RWPE1 (cell line): ENCODE data around the gene KIF16B.

Experiments
- CTCF ChIA-PET: fragments of 350-600 bp; sonication (Branson Sonifier 250); formaldehyde crosslinking; extraction: SDS; loops from one replicate; lab custom pipeline; 2021; lab: Yijun Ruan, JAX
- POLR2A ChIA-PET: fragments of 400-600 bp; formaldehyde crosslinking; extraction: SDS; loops from one replicate; lab custom pipeline; 2020; ENCODE audit warnings: antibody characterized with exemption; ENCODE audit not compliant: low non-redundant PET; lab: Yijun Ruan, JAX
- DNase-seq: peaks from one replicate; pipeline ENCODE4 v3.0.0; 2012; ENCODE audit warnings: low spot score
- H3K27ac ChIP-seq: fragments of 450-650 bp; 2 replicates; pipeline ENCODE4 v1.5.1; 2017
- CTCF ChIP-seq: fragments of 450-650 bp; conservative IDR thresholded peaks from 2 replicates; pipeline ENCODE4 v1.5.1; 2017; ENCODE audit warnings: low read depth, mild to moderate bottlenecking

The KIF16B gene

DNA sequence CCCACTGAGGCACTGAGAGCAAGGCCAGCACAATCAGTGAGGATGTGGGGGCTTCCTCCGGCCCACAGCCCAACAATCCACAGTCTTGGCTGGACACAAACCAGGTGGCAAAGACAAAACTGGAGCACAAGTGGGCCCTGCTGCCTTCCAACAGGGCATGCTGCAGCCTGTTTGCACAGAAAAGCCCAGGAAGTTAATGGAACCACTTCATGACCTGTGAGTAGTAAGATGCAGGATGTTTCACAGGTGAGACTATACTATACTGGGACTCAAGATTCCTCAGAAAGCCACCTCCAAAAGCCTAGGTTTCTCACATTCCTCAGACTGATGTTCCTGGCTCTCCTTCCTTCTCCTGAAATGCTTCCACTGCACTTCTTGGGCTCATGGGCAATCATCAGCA, 235.5 kb downstream of the KIF16B start:
- CTCF ChIA-PET, result interaction anchor here (0.7 kb wide), 2 partner anchors 138 to 1967 kb away, joined by 3 read pairs; no protein-coding TSS in a partner anchor
- POLR2A ChIA-PET, result no interaction called here
- H3K27ac ChIP-seq, result no peak overlapping the region
- no peak for TF ChIP-seq CTCF
- DNase-seq, result no peak

DNA sequence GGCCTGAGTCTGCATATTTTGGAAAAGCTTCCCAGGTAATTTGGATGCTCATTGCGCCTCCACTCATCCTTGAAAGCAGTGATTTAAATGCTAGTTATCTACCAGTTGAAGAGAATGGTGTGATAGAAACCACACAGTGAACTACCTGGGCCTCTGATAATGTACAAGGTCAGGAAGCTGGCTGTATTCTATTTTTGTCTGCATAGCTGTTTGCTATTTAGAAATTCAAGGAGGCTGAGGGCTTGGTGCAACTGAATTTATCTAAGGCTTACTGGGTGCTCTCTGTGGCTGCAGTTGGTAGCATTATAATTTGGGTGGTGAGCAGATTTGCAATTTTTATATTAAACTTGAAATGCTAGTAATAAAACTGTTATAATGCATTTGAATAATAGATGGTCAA, 245.6 kb downstream of the KIF16B start:
- ChIA-PET CTCF (no interaction called here), POLR2A (no interaction called here)
- DNase-seq, result no peak
- no peak overlapping the region for H3K27ac ChIP-seq
- no peak for TF ChIP-seq CTCF

DNA sequence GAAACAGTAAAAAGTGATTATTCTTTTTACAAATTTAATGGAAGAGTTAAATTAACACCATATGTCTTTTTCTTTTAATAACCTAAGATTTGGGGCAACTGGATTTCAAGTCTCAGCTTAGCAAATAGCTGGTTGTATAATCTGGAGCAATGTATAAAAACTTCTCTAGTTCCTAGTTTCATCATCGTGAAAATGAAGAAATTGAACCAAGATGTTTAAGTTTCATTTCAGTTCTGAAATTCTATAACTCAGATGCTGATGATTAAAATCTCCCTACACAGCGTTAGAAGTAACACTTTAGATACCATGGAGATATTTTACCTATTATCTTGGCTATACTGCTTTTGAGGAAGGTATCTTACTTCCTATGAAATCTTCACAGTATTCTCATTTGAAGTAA, 252.0 kb downstream of the KIF16B start:
- ChIA-PET POLR2A (no interaction called here), CTCF (interaction anchor here (0.6 to 0.9 kb wide), 2 partner anchors 15 to 150 kb away, joined by 3 read pairs; no protein-coding TSS in a partner anchor)
- no peak for TF ChIP-seq CTCF
- DNase-seq, result no peak
- no peak overlapping the region for H3K27ac ChIP-seq

DNA sequence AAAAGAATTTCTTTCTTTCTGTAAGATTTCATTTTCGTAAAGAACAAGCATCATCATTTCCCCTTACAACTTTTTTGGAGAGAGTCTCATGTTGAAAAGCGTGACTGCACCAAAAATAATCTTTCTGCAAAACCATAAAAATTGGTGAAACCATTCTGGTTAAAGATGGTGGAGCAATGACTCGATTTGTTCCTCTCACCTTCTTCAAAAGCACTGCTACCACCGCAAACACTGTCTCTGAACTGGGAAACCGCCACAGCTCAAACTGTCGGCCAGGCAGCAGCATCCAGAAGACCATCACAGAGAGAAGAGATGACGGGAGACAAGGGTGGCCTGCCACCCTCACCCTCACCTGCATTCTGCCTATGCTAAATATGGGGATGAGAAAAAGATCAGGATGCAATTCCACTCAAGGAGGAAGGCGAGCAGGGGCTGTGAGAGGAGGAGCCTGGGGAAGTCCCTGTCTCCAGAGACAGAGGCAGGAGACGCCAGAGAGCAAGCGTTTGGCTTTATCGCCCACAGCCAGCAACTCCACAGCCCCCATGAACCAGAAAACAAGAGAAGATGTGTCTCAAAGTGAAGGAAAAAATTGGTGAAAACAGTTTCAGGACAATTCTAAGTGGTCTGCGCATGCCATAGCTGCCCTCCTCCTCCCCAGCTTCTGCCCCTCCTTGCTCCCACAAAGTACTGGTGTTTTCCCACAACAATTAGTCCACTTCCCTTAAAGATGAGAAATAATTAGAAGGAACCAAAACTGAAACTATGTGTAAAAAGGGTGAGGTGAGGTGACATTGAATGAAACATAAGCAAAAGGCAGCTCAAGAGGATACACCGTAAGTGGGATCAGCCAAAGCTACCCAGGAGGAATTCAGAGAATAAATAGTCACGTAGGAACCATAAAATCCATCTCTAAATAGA, 255.5 kb downstream of the KIF16B start:
- H3K27ac ChIP-seq, result no peak overlapping the region
- TF ChIP-seq CTCF, result no peak
- DNase-seq, result no peak
- POLR2A ChIA-PET, result no interaction called here
- CTCF ChIA-PET, result no interaction called here

- ChIA-PET POLR2A (no interaction called here), CTCF (no interaction called here)
- no peak for TF ChIP-seq CTCF
- DNase-seq, result no peak
- no peak overlapping the region for H3K27ac ChIP-seq
Observed at GRCh38 chr20:16316513-16316912, 256.7 kb downstream of the KIF16B start.

GRCh38 chr20:16314748-16315159, 258.5 kb downstream of the KIF16B start:
- ChIA-PET POLR2A (interaction anchor here (0.6 kb wide), 1 partner anchor 138 kb away, joined by 4 read pairs; no protein-coding TSS in a partner anchor), CTCF (no interaction called here)

More at GRCh38 chr20:16314748-16315159, 258.5 kb downstream of the KIF16B start:
- no peak for TF ChIP-seq CTCF
- DNase-seq, result no peak
- H3K27ac ChIP-seq, result no peak overlapping the region
